GM18526 (cell line): ENCODE results near the gene RPP40.

Experiments used
- POLR2A ChIP-seq: IDR thresholded peaks from 3 replicates; pipeline ENCODE4 v1.6.1; 2011; ENCODE audit not compliant: insufficient read length; ENCODE audit errors: extremely low read depth

The RPP40 gene, protein sequence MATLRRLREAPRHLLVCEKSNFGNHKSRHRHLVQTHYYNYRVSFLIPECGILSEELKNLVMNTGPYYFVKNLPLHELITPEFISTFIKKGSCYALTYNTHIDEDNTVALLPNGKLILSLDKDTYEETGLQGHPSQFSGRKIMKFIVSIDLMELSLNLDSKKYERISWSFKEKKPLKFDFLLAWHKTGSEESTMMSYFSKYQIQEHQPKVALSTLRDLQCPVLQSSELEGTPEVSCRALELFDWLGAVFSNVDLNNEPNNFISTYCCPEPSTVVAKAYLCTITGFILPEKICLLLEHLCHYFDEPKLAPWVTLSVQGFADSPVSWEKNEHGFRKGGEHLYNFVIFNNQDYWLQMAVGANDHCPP

DNA sequence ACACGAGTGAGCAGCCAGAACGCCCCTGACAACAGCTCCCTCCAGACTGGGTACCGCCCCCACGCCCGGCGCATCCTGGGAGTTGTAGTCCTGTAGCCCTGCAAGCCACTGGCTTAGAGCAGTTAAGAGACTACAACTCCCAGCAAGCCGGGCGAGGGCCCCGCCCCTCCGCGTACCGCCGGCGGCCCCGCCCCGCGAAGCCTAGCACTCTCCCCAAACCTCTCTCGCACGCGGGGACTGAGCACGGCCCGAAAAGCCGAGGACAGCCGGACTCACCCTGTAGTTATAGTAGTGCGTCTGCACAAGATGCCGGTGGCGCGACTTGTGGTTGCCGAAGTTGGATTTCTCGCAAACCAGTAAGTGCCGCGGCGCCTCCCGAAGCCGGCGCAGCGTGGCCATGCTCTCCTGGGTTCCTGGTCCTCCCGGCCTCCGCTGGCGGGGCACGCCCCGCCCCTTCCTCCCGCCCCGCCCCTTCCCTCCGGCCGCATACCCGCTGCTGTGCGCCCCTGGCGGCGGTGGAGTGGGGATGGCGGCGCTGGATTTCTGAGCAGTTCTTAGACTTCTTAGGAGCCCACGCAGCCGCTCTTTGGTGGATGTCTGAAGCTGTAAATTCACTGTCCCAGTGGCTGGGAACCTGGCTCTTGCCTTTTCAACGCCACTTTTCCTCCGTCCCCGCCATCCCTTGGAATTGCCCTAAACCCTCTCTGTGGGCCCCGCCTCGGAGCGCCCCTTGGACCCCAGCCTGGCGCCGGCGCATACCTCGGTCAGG is at the start of gene RPP40:
Gene RPP40, minus strand, starts transcription at position 434 of the 769 bp plus-strand sequence. Its CDS starts 35 bp downstream, at position 399.
- TF ChIP-seq POLR2A = peak; percentile 48

DNA sequence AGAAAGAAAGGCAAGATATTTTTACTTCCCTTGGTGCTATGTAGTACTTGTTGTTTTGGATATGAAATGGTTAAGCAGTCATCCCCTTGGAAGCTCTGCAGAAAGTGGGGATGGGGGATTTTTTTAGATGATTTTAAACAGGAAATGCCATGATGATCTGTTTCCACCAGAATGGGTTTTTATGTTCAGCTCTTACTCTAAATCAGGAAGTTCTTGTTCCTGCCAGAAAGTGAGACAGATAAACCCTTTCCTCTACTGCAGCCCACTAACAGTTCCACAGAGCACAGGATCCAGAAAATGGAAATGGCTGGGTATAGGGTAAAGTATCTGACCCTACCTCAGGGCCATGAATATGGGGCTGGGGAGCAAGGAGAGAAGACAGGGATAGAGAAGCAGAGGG is 49.2 kb upstream of the RPP40 start:
- TF ChIP-seq POLR2A = no peak

DNA sequence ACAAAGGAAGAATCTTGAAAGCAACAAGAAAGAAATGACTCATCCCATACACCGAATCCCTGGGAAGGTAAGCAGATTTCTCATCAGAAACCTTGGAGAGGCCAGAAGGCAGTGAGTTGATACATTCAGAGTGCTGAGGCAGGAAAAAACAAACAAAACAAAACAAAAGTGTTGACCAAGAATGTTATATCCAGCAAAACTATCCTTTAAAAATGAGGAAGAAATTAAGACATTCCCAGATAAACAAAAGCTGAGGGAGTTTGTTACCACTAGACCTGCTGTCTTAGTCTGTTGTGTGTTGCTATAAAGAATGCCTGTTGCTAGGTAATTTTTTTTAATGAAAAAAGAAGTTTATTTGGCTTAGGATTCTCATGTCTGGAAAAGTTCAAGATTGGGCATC is 47.6 kb upstream of the RPP40 start:
- no peak for TF ChIP-seq POLR2A

DNA sequence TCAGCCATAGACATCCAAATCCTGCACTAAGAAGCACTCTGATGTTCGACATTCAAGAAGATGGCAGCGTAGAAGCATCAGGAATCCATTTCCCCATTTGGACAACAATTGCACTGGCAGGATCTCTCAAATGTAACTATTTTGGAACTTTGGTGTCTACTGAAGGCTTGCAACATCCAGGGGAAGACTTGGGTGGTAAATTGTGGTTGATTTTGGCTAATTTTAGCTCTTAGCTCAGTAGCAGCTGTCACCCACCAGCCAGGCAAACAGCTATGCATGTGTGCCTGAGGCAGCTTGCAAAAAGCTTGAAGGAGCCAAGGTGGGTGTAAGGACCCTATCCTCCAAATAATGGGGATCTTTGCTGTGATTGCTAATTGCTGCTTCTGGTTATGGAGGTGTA is 46.2 kb upstream of the RPP40 start:
- TF ChIP-seq POLR2A = no peak

DNA sequence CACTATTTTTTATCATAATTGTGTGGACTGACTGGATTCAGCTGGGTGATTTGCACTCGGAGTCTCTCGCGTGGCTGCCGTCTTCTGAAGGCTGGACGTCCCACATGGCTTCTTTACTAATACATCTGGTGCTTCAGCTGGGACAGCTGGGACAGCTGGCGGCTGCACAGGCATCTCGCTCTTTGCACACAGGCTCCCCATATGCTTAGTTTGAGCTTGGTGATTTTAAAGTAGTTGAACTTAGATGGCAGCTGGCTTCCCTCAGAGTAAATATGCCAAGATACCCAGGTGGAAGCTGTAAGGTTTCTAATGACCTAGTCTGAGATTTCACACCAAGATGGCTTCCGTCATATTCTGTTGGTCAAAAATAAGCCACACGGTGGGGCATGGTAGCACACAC is 42.6 kb upstream of the RPP40 start:
- TF ChIP-seq POLR2A = no peak

DNA sequence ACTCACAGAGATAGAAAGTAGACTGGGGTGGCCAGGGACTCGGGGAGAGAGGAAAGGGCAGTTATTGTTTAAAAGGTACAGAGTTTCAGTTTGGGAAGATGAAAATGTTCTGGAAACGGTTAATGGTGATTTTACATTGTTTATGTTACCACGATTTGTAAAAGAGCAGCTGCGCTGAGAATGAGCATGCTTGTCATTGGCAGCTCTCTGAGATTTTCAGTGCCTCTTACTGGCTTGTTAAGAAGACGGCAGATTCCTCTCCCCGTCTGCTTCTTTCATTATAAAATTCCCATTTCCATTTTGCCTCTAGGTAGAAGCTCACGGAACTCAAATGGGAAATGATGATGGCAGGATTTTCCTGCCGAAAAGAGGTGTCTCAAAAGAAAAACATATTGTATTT is 41.6 kb upstream of the RPP40 start:
- no peak for TF ChIP-seq POLR2A

DNA sequence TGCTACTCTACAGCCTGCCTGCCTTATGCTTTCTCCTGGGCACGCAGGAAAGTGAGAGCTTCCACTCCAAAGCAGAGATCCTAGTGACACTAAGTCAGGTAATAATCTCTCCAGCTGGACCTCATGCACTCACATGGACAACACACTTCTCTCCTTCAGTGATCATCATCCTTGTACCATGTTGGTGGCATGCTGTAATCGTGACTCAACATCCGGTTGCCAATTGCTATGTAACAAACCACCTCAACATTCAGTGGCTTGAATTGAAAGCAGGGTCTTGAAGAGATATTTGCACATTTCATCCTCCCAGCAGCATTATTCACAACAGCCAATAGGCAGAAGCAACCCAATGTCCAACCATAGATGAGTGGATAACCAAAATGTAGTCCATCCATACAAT is 41.0 kb upstream of the RPP40 start:
- no peak for TF ChIP-seq POLR2A

DNA sequence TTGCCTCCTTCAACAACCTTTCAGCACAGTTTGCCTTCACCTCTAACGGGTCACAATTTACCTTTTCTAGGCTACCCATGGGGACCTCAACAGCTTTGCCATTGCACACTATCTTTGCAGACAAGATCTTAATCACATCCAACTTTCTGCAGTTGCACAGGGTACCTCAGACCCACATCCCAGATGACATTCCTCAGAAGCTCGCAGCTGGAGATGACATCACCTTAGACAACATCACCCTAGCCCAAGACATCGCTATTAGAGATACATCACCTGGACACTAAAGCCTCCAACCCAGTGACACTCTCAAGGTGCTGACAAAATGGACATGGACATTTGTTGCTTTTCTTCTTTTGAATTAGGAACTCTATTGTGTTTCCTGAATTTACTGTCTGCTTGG is 38.6 kb upstream of the RPP40 start:
- TF ChIP-seq POLR2A = no peak

DNA sequence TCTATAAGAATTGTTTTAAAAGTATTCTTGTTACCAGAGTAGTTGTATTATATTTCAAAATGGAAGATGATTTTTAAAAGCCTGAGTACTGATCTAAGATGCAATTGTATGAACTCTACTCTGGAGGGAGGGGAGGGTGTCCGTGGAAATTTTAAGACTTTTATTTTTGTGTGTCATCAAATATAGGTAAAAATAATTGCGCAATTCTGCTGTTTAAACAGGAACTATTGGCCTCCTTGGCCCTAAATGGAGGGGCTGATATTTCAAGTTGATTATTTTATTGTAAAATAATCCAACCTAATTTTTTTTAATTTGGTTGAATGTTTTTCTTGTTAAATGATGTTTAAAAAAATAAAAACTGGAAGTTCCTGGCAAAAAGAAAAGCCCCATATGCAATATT is 38.1 kb upstream of the RPP40 start:
- TF ChIP-seq POLR2A = no peak

DNA sequence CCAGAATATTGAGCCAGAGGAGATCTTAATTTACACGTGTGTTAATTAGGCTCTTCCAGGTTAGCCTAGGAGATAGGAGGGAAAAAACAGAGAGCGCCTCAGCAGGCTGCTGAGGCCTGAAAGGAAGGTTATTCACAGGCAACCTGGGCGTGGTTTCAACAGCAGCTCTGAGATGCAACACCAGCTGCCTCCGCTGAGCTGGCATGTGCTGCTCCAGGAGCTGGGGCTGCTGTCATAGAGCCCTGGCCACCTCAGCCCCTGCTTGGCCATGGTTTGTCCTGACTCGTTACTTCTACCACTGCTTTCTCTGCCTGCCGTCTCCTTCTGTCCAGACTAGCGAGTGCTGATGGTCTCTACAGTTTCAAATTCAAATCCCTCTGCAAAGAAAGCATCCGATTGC is 32.4 kb upstream of the RPP40 start:
- TF ChIP-seq POLR2A = no peak

DNA sequence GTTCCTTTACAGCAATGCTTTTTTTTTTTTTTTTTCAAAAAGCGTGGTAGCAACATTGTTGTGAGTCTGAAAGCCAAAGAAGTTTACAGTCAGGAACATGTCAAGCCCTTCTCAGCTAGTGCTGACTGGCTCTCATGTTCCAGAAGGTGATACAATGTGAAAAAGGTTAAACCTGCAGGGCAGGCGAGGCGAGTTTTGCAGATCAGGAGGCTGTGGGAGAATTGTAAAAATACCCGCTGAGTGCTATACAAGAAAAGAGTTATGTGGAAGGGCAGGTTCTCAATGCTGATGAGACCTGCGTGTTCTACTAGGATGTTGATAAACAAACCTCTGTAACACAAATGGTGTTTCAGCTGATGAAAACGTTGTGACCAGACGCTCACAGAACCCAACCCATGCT is 30.9 kb upstream of the RPP40 start:
- TF ChIP-seq POLR2A = no peak

DNA sequence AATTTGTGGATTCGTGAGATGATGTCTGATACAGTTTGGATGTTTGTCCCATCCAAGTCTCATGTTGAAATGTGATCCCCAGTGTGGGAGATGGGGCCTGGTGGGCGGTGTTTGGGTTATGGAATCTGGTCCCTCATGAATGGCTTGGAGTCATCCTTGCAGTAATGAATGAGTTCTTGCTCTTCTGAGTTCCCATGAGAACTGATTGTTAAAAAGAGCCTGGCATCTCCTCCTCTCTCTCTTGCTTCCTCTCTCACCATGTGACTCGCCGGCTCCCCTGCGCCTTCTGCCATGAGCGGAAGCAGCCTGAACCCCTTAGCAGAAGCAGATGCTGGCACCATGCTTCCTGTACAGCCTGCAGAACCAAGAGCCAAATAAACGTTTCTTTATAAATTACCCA is 30.5 kb upstream of the RPP40 start:
- TF ChIP-seq POLR2A = no peak

DNA sequence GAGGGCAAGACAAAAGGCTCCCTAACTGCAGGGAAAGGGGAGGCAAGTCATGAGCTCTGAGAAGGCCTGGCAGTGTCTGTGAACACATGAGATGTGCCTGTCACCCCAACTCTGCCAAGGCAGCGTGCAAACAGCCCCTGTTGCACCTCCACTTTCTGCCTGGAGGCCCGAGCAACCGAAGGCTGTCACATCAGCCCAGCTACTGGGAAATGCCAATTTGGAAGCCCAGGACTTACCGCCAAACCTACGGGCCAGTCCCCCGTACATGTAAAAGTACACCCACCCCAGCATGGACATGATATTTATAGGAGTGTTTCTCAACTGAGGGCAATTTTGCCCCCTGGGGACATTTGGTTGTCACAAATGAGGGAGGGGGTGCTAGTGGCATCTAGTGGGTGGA is 27.3 kb upstream of the RPP40 start:
- TF ChIP-seq POLR2A = no peak

DNA sequence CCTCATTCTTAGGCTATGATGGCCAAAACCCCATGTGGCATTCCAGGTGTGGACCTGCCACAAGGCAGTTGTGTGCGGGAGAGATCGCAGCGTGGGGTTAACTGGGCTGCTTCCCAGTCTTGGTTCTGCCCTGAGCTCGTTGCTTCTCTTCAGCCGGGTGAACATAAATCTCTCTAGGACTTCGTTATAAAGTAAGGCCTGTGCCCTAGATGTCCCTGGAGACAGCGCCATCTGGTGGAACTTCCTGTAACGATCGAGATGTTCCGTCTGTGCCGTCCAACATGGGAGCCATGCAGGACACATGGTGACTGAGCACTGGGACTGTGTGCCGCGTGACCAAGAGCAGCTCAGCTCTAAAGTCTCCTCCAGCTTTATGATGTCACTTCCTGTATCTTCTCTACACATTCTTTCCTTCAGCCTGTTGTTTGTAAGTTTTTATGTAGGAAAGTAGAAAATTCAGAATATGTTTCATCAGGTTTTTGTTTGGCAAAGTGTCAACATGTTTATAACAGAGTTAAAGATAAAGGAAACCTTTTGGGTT is 26.8 kb upstream of the RPP40 start:
- no peak for TF ChIP-seq POLR2A

DNA sequence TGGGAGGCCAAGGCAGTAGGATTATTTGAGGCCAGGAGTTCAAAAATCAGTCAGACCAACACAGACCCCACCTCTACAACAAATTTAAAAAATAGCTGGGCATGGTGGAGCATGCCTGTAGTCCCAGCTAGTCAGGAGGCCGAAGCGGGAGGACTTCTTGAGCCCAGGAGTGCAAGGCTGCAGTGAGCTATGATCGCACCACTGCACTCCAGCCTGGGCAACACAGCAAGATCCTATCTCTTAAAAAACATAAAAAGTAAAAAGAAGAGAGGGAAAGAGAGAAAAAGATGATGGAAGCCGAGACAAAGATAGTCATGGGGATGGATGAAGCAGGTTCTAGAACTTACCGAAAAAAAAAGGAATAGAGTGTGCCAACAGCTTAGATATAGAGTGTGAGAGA is 25.8 kb upstream of the RPP40 start:
- TF ChIP-seq POLR2A = no peak

DNA sequence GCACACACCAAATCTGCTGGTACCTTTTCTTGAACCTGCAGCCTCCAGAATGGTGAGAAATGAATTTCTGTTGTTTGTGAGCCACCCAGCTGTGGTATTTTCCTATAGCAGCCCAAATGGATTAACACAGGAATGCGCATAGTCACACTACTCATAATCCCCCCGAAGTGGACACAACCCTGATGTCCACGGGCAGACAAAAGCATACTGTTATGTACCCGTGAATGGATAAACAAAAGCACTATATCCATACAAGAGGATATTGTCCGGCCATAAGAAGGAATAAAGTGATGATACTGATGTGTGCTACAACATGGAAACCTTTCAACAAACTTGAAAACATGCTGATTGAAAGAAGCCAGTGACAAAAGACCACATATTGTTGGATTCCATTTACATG is 25.1 kb upstream of the RPP40 start:
- no peak for TF ChIP-seq POLR2A
